GM21390 (cell line): Measurements from ENCODE around the gene DENND1C.
"Not testable (repeated sequence)": the region's sequence is repeated elsewhere in the genome, so short reads cannot be mapped to it uniquely, and the experiment has no call there.

Source experiments
- ATAC-seq: cut with Tn5 transposase; IDR thresholded peaks from one replicate; pipeline ENCODE4 v1.9.1; 2021; ENCODE audit not compliant: unreplicated experiment

The DENND1C gene

GRCh38 chr19:6457958-6458694 lies 23.5 kb downstream of the DENND1C start:
- ATAC-seq = no peak

GRCh38 chr19:6455924-6456323 lies 25.7 kb downstream of the DENND1C start:
- ATAC-seq = no peak

- no peak for ATAC-seq
Observed at GRCh38 chr19:6453951-6454565, 27.5 kb downstream of the DENND1C start.

- ATAC-seq = no peak
Observed at GRCh38 chr19:6452899-6453298, 28.7 kb downstream of the DENND1C start.

GRCh38 chr19:6452223-6452614 lies 29.4 kb downstream of the DENND1C start:
- ATAC-seq = no peak

- no peak for ATAC-seq
Observed at GRCh38 chr19:6451583-6452222, 29.9 kb downstream of the DENND1C start.

- ATAC-seq = no peak
Observed at GRCh38 chr19:6450166-6450565, 31.4 kb downstream of the DENND1C start.

- no peak for ATAC-seq
Observed at GRCh38 chr19:6448045-6448444, 33.5 kb downstream of the DENND1C start.

GRCh38 chr19:6446452-6446851 lies 35.1 kb downstream of the DENND1C start:
- ATAC-seq = no peak

GRCh38 chr19:6443986-6444385 lies 37.6 kb downstream of the DENND1C start:
- ATAC-seq = no peak

GRCh38 chr19:6442087-6442688 lies 39.4 kb downstream of the DENND1C start:
- ATAC-seq = no peak

GRCh38 chr19:6440905-6441304 lies 40.7 kb downstream of the DENND1C start:
- no peak for ATAC-seq

- ATAC-seq = no peak
Observed at GRCh38 chr19:6439743-6440142, 41.8 kb downstream of the DENND1C start.

- ATAC-seq = no peak
Observed at GRCh38 chr19:6433663-6434062, 47.9 kb downstream of the DENND1C start, which contains the start of gene SLC25A41. TSS of gene SLC25A41 (minus strand) at chr19:6433763. CDS start at chr19:6433693, 70 bp downstream.

GRCh38 chr19:6433165-6433564 lies 48.4 kb downstream of the DENND1C start:
- no peak for ATAC-seq

- ATAC-seq = no peak
Observed at GRCh38 chr19:6431891-6432290, 49.7 kb downstream of the DENND1C start.

GRCh38 chr19:6429419-6430221 lies 52.0 kb downstream of the DENND1C start:
- ATAC-seq = no peak

GRCh38 chr19:6428692-6429418 lies 52.7 kb downstream of the DENND1C start:
- not testable (repeated sequence) for ATAC-seq

GRCh38 chr19:6427131-6427530 lies 54.5 kb downstream of the DENND1C start:
- ATAC-seq = no peak
